ENCODE results near the gene NKX6-2.
"Not testable (repeated sequence)": the region's sequence is repeated elsewhere in the genome, so short reads cannot be mapped to it uniquely, and the experiment has no call there.

Gene NKX6-2

DNA sequence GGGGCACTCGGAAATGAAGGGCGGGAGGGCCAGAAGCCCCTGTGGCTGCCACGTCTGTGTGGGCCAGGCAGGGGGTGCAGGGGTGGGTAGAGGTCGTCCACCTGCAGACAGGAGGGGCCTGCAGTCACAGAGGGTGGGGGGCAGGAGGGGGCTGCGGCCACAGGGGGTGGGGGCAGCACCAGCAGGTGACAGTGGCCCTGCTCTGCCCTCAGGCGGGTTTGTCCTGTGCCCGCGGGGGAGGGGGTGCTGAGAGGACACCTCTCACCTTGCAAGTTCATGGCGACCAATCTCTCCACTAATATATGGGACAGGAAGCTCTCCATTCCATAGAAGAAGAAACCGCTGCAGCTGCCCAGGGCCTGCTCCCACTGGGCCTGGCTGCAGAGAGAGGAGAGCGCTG, 26.6 kb upstream of the NKX6-2 start:
- no peak for DNase-seq

DNA sequence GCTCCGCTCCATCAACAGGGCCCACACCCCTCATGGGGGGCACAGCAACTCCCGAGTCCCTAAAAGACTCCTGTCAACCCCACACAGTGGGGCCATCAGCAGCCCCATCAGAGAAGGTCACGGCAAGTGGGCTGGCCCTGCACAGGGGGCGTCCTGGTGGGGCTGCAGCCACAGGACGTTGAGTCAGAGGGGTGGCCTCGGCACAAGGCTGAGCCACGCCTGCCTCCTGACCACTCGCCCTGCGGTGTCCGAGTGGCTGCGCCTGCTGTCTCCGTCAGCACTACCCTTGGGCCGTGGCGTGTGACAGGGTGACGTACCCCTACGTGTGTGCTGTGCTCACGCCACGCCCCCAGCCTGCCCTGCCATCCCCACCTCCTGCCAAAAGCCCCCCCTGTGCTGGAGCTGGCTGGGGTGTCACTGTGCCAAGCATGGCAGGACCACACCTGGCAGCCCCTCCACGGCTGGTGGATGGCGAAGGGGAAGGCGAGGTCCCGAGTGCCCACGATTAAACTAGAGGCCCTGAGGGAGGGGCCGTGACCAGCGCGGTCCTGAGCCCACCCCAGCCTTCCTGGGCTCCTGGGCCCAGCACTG, 26.0 kb upstream of the NKX6-2 start:
- DNase-seq: no peak

DNA sequence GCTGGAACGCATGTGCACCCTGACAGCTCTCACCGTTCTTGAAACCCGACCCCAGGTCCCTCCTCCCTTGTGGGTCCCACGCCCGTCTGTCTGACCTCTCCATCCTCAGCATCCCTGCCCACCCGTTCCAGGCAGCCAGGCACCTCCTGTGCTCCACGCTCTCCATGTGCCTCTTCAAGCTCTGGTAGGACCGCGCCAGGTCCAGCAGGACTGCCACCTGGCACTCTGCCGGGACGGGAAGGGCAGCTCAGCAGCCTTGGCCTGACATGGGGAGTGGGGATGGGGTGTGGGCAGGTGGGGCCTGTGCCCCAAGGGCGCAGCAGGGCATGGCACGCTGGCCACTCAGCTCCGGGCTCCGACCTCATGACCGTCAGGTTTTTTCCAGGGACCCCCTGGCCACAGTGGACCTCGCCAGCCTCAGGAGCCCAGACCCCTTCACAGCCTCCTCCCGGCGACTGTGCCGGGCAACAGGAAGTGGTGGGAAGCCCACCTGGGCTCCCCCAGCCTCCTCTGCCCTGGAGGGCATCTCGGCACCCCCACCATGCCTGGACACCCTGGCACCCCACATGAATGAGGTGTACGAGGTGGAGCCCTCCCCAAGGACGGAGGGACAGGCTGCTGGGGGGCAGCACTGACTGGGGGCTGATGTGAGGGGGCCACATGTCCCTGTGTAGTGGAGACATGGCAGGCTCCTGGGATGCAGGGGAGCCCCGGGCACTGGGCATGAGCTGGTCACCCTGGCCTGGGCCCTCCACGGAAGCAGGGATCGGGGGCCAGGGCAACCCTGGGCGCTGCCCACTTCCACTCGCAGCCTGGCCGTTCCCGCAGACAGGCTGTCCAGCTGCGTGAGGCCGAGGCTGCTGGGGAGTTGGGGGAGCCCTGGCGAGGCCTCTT, 25.1 kb upstream of the NKX6-2 start:
- no peak for DNase-seq

DNA sequence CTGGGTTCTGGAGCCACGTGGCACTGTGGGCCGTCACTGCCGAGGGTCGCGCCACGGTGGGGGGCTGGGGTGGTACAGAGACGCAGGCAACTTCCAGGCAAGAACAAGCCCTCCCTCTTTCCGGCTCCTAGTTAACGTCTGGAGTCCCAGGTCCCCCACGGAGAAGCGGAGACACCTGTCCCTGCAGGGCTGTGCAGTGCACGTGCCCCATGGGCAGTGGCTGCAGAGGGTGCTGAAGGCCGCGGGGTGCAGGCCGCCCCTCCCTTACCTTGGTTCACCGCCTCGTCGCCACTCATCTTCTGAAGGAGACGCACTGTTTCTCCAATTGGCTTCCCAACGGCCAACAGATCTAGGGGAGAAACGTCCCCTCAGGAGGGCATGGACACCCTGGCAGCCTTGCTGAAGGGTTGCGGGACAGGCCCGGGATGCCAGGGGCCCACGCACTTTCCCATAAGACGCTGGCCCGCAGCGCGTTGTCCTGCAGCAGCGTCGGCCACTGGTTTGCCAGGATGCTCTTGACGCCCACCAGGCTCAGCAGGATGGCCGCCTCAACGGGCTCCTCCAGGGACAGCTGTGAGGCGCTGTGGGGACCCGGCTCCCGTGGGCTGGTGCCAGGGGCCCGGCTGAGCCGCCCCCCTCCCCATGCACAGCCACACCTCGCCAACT, 24.3 kb upstream of the NKX6-2 start:
- DNase-seq: no peak

DNA sequence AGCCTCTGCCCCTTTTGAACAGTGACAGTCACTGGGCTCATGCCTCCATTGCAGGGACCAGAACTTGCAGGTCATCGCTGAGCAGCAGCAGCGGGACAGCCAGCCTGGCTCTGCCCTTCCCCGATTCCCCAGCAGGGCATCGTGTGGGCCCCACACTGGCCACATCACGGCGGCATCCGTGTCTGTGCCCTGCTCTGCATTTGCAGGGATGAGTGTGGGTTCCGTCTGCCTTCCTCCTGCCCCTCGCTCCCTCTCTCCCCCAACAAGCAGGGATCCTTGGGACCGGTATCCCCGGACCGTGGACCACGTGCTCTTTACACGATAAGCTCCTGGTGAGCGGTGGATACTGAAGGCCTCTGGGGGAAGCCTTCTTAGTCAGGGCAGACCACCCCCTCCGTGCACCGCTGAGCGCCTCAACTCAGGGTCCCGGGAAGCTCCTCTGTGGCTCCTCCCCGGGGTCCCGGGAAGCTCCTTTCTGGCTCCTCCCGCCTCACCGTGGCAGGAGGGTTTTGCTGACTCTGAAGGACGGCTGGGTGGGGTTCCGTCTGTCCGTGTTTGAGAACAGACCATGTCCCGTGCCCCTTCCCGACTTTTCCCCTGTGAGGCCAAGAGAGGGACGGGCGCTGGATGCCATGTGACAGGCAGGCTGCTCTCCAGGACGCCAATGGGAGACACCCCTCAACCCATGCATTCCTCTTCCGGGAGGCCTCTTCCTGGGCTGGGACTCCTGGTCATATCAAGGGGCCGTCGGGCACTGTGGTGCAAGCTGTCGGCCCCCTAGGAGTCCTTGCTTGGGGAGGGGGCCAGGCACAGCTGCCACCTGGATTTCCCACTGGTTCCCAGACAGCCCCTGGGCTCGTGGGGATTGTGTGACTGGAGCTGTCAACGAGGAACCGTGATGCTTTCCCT, 23.5 kb upstream of the NKX6-2 start:
- no peak for DNase-seq

DNA sequence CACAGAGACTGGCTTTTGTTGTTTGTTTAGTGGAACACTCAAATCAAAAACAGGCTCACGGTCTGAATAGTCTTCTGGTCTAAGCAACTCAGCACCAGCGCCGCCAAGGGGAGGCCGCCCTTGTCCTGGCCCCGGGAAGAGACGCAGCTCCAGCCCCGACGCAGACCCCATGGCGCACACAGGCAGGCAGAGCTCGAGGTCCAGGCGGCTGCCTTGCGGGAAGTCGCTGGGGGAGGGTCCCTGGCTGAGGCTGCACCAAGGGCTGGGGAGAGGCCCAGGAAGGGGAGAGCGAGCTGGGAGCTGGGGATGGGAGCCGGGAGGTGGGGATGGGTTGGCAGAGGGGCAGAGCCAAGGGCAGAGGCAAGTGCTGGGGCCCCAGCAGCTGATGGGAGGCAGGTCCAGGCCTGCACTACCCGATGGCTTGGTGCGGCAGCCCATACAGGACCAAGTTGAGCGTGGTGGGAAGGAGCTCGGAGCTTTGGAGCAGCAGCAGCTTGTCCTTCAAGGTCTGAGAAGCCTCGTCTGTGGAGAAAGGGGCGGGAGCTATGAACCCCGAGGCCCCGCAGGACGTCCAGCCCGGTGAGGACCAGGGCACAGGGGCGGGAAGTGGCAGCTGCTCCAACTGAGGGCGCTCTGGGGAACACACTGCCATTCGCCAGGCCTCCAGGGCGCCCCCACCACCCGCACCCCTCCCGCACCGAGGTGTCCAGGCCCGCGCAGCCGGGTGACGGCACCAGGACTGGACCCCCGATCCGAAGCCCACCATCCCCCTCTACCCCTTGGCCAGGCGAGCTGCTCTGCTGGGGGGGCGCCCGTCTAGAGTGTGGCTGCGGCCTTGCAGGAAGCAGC, 22.7 kb upstream of the NKX6-2 start:
- no peak for DNase-seq

DNA sequence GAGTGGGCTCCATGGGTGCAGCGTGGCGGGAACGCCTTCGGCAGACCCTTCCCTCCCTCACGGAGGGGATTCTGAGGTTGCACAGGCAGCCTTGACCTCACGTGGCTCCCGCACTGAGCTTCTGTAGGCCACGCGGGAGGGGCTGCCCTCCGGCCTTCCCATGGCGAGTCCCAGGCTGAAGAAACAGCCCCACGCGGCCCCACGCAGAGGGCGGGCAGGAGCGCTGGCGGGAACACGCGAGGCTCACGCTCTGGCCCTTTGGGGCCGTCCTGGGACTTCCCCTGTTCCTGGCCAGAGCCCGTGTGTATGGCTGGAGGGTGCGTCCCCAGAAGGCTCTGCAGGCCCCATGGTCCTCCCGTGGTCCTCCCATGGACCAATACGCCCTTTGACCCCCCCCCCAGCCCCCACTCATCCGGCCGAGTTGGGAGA, 21.7 kb upstream of the NKX6-2 start:
- DNase-seq: no peak

DNA sequence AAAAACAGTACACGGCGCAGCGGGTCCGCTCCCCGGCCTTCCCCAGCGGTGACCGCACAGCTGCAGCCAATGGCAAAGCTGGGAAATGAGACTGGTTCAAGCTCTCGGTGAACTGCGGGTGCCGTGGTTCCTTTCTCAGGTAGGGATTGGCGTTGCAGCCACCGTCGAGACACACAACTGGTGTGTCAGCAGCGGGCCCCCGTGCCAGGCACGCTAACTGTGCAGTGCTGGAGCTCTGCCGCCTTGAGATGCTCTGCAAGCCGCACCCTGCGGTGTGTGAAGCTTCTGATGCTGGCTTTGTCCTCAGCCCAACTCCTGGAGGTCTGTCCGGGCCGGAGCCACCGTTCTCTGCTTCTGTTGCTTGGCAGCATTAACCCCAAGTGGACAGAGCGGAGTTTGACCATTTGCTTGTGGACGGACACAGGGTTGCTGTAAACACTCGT, 20.6 kb upstream of the NKX6-2 start:
- no peak for DNase-seq

DNA sequence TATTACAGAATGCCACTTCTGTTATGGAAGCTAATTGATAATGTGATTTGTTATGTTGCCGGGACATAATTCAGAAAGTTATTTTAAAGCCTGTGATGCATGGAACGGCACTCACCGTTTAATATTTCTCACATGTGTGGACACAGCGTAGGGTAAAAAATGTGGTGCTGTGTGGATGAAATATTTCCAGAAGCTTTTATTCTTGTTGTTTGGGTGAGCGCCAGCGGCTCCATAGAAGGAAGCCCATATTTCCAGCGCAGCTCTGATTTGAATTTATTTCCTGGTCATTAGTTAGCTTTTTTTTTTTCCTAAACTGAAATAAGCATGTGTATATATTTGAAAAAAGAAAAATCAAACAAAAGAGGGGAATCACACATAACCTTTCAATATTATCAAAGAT, 20.2 kb upstream of the NKX6-2 start:
- no peak for DNase-seq

DNA sequence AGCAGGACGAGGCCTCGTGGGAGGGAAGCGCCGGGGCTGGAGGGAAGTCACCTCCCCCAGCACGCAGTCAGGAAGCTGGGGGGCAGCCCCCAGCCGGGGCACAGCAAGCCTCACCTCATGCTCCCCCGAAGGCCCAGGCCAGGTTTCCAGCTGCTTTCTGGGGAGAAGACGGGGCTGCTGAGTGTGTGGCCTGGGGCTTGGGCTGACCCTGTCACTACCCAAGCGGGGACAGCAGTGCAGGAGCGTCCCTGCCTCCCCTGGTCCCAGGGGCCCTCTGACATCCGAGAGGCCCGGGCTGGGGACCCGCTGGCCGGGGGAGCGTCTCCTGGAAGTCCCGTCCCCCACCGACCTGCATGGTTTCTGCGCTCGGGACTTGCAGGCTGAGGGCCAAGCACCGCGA, 19.7 kb upstream of the NKX6-2 start:
- DNase-seq: no peak

DNA sequence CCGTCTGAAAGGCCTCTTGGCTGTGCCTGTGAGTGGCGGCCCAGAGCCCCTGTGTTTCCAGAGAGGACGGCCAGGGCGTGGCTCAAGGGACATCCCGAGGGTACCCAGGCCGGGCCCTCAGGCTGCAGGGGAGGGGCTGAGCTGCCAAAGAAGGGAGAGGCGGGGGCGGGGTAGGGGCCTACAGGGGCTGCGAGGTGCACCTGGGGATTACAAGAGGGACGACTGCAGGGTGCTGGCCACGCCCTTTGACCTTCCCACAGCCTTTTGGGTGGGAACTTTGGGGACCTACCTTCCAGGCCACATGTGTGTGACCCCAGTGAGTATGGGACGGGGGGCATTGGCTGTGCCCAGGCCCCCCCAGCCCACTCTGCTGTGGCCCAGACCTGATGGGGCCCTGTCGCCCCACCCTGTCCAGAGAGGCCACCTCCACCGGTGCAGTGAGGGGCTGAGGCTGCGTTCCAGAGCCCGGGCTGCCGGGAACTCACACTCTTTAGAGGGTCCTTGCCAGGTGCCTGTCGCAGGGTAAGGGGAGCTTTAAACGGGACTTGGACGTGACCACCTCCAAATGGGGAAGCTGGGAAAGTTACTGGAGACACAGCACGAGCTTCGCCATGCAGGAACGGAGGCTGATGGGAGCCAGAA, 19.0 kb upstream of the NKX6-2 start:
- no peak for DNase-seq

DNA sequence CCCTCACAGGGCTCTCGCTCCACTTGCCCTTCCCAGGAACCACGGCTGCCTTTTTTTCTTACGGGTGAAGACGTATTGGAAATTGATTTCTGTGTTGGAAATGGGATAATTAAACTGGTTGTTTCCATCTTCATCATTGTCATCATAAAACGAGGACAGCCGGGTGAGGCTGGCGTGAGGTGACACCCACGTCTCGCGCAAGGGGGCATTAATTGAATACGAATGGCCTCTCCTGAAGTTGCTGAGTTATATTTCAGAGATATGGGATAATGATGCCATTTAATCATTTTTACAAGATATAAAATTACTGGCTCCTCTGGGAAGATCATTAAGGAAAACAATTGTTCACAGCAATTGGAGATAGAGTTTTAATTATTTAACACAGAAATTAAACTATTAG, 18.3 kb upstream of the NKX6-2 start:
- no peak for DNase-seq

DNA sequence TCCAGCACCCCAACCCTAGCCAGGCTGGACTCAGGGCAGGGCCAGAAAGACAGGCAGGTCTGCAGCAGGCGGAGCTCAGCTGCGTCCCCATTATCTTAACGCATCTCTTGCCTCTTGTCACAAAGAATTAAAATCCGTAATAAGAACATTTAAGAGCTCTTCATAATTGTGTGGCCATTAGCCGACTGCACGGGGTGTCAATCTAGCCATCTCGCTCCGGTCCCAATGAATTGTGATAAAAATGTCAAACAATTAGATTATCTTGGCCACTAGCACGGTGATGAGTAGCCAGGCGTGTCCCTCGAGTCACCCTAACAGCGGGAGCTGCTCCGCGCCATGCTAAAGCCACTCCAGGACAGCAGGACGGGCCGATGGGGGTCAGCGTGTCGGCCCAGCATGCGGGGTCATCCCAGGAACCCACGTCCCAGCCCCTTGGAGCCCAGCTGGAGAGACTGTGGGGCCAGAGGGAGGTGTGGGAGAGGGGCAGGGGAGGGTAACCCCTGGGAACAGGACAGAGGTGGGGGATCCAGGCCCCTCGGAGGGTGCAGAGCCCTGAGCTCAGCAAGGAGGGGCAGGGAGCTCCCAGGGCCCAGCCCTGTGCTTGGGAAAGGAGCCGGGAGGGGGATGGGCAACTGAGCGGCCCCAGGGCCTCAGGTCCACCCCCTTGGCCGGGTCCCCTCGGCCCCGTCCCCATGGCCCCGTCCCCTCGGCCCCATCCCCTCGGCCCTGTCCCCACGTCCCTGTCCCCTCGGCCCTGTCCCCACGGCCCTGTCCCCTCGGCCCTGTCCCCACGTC, 17.7 kb upstream of the NKX6-2 start:
- DNase-seq: no peak

DNA sequence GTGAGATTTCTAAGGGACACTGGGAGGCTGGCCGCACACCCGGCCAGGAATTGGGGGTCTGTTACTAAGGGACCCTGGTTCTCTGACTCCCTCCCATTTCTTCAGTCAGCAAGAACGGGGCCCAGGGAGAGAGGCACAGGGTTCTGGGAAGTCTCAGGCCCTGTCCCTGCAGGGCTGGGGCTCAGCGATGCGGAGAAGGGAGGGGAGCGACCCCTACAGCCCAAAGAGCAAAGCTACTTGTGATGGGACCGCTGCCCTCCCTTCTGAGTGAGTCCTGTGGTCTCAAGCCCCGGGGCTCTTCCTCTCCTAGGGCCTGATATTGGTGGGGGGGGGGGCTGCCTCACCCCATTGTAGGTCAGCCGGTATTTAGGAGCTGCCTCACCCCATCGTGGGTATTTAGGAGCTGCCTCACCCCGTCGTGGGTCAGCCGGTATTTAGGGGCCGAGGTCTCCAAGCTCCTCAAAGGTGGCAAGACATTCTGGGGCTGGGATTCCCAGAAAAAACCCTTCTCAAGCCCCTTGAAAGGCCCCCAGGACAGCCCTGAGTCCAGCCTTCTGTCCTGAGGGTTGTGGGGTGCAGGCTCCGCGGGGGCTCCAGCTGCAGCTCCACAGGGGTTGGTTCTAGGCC, 16.9 kb upstream of the NKX6-2 start:
- no peak for DNase-seq

DNA sequence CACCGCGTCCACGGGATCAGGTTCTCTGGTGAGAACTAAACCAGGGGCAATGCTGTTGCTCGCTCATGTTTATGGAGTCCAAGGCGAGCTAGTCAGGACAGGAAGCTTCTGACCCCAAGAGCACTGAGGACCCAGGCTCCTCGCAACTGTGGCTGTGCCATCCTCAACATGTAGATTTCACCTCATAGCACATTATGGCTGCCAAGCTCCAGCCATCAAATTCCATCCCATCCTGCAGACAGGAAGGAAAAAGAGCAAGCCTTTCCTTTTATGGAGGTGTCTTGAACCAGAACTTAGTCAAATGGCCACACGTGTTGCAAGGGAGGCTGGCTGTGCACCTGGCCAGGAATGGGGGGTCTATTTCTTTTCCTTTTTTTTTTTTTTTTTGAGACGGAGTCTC, 16.1 kb upstream of the NKX6-2 start:
- no peak for DNase-seq

DNA sequence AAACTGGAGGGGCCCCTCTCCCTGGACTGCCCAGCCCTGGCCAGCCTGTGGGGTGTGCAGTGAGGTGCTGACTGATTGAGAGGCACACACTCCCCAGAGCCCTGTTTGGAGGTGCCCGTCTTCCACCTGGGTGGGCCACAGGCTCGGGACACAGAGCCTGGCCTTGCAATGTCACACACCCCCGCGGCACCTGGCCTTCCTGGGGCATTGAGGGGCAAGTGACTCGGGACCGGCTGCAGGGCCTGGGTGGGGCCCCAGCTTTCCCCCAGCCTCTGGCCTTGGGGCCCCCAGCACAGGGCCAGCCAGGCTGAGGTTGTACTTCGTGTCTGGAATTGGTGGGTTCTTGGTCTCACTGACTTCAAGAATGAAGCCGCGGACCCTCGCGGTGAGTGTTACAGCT, 13.9 kb upstream of the NKX6-2 start:
- no peak for DNase-seq

DNA sequence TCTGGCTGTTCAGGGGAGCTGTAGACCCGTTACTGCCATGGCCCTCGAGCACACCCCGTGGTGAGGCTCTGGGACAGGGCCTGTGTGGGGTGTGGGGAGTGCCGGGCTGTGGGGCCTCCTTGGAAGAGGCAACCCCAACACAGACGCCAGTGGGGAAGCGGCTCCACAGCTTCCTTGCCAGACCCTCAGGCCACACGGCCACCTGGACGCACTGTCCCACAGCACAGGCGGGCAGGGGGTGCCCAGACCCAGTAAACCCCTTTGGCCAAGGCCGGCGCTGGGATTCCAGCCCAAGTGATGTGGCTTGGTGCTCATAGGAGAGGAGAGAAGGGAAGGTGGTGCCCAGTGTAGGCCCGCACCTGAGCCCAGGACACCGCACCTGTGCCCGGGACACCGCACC, 12.9 kb upstream of the NKX6-2 start:
- no peak for DNase-seq

DNA sequence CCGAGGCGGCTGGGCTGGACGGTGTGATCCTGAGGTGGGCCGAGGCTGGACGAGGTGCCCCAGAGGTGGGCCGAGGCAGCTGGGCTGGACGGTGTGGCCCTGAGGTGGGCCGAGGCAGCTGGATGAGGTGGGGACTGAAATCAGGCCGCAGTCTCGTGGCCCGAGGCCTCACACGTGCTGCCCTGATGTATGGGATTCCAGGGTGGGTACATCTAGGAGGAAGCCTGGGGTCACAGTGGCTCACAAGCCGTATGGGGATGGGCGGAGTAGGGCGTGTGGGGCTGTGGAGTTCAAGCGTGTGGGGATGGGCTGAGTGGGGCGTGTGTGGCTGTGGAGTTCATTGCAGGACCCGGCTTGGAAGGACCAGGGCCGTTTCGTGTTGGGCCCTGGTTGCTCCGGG, 12.5 kb upstream of the NKX6-2 start:
- no peak for DNase-seq

DNA sequence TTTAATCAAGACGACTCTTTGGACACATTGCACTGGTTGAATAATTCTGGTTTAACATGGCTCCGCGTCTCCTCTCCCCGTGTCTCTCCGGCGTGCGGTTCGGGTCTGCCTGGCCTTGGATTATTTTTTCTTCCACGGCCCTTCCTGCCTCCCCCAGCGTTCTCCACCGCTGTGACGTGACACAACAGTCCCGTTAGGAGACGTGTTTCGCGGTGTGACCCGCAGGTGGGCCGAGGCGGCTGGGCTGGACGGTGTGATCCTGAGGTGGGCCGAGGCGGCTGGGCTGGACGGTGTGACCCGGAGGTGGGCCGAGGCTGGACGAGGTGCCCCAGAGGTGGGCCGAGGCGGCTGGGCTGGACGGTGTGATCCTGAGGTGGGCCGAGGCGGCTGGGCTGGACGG, 12.0 kb upstream of the NKX6-2 start:
- not testable (repeated sequence) for DNase-seq

DNA sequence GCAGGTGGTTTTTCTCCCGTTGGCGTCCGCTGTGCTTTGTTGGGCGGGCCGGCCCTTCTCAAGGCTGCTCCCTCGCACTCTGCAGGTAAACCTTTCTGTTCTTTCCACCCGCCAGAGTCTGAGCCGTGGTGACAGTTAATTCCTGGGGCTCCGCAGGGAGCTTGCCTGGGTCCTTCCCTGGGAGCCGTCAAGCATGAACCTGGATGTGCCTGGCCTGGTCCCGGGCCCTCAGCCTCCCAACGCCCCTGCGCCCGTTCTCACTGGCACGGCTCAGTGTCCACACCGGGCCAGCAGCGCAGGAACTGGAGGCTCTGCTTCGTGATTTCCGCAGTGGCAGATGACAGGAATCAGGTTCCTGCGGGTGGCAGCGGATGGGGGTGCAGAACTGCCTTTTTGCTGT, 10.9 kb upstream of the NKX6-2 start:
- no peak for DNase-seq

All from central memory CD4-positive, alpha-beta T cell (primary cell).